Sigmoid colon (tissue), 4 donors: Measurements from ENCODE around the gene ZFP36L2.

Experiments used
- CTCF ChIP-seq, 4 experiments: fragments of 450-650 bp in 3 of 4; fragments of 200-600 bp in 1 of 4; IDR thresholded peaks; one replicate each; pipeline ENCODE4 v1.5.1; 2016 to 2019; ENCODE audit warnings: antibody characterized with exemption in 4 of 4, mild to moderate bottlenecking in 3 of 4, moderate library complexity in 2 of 4
- EP300 ChIP-seq, 4 donors: sonication (generic); formaldehyde crosslinking; IDR thresholded peaks; one replicate each; pipeline ENCODE4 v1.6.1; 2017; ENCODE audit warnings: antibody characterized with exemption in 4 of 4

DNA sequence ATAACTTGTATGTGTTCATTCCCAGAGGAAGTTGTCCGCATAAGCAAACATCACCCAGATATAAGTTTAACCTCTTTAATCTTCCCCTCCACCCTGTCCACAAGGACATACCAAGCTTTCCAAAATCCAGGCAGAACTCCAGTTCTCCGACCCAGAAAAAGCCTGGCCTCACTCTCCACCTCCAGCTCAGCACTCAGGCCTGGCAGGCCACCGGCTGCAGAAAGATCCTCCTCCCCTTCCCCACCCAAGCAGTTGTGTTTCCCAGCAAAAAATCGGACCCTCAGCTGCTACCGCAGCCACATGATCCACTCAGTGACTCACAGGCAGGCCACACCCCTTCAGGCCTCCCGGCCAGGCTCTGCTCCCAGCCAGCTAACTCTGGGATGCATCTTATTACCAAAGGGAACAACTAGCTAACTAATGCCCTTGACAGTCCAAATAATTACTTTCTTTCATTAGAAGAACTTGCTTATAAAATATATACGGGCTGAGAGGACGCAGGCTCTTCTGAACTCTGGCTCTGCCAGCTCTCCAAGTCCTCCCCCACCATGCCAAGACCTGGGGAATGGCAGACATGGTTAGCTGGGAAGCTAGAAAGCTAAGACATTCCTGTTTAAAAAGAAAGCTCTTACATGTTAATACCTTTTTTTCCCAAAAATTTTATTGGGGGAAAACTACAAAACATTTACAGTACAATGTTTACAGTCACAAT, 4.5 kb downstream of the ZFP36L2 start:
- TF ChIP-seq CTCF (IDR thresholded peaks at IDR 0.05): no peak
- peak in 2 of 4 donors; percentile 76 to 78 for TF ChIP-seq EP300 (IDR thresholded peaks at IDR 0.05)
